HG03175 (cell line): Measurements from ENCODE around the gene PEPD.

Source experiments
- ATAC-seq: cut with Tn5 transposase; IDR thresholded peaks from one replicate; pipeline ENCODE4 v1.9.1; 2021; ENCODE audit warnings: mild to moderate bottlenecking, moderate library complexity; ENCODE audit not compliant: unreplicated experiment

PEPD gene

DNA sequence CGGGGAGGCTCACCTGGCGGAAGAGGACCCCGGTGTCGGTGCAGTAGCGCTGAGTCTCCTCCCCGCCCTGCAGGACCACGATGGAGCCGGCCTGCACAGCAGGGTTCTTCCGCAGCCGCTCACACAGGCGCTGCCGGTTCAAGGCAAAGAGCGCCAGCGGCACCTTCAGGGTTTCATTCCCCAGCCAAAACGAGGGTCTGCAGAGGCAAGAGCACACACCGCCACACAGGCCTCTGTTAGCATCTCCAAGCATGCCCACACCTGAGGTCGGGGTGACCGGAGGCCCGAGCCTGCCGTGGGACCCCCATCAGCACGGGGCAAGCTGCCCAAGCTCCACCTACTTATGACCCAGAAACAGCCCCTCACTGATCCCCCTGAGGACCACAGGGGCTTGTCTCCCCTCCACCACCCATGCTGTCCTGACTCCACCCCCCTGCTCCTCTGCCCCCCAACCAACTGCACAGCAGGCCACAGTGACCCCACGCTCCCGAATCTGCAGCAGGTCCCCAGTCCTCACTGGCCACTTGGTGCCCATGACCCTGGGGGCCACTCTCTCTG, 8.9 kb downstream of the PEPD start:
- no peak for ATAC-seq

GRCh38 chr19:33512021-33512420, 9.6 kb downstream of the PEPD start:
- no peak for ATAC-seq

- ATAC-seq: no peak
Measured at GRCh38 chr19:33511346-33511745, 10.2 kb downstream of the PEPD start.

DNA sequence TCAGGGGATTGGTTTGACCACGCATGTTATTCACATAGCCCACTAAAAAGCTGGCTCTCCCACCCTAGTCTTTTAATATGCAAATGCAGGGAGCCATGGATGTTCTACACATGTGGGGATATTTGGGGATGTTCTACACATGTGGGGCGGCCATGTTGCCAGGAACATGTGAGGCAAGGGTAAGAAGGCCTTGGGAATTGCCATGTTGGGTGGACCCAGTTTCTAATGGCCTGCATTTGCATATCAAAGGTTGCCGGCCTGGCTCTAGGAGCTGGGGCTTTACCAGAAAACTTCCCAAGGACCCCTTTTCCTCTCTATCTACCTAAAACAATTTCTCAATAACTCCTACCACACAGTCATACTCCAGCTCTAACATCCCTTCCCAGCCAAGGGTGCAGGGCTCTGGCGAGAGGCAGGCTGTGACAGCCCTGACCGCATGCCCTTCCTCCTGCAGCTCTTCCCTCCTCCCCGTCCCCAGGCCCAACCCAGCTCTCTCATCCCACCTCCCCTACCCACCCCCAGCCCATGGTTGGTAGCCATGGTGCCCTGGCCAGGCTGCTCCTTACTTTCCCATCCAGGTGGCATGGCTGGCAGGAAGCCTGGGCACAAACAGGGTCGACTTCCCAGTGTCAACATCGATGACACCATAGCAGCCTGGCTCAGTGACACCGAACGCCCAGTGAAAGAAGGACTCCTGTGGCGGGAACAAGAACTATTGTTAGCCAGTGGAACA, 11.0 kb downstream of the PEPD start:
- ATAC-seq: no peak

GRCh38 chr19:33509774-33510173, 11.8 kb downstream of the PEPD start:
- ATAC-seq: no peak

GRCh38 chr19:33508941-33509614, 12.5 kb downstream of the PEPD start:
- ATAC-seq: no peak

- no peak for ATAC-seq
Measured at GRCh38 chr19:33508431-33508830, 13.2 kb downstream of the PEPD start.

DNA sequence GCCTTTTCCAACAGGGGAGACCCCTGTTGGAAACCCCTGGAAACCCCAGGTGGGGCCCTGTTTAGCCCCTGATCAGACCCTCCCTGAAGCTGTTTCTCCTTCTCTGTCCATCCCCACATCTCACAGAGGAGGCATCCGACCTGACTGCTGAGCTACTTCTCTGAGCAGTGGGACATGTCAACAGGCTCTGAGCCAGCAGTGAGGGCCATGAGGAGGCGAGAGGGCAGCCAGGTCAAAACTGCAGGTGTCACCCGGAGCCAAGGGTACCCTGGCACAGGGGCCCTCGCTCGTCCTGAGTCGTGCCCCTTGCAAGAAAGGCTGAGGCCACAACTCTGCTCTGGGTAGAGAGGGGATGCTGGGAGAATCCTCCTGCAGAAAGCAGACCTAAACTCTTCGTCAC, 13.6 kb downstream of the PEPD start:
- ATAC-seq: no peak

DNA sequence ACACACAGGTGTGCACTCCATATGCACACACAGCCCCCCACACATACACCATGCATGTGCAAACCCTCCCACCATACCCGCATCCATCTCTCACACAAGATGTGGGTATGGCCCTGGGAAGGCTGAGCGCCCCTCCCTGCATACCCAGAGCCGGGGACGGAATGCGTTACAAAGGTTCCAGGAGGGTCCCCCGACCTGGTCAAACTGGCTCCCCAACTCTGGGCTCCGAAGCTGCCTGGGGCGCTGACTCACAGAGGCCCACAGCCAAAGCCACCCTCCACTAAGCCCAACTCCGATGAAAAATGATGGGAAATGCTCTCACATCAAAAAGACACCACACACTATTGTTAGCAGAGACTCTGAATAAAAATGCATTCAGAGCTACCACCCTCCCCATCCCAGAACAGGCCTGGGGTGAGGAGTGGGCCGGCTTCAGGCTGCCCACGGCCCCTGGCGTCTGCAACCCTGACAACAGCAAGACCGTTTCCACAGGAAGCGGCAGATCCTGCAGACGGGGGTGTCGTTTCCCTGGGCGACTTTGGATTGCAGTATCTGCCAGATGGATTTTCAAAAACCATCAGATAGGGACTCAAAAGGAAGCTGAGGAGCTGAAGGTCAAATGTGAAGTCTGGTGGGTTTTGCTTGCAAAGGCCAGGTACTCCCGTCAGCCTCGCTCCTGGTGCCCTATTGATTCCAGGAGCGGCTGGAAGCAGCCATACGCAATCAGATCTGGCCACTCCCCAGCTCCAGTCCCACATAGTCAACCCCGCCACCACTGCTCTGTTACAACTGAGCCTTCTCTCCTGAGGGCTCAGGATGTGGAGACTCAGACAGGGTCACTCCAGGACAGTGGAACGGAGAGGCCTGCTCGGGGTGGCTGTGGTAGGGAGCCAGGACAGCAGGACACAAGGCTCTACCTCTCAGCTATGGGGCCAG, 14.3 kb downstream of the PEPD start:
- ATAC-seq: no peak

DNA sequence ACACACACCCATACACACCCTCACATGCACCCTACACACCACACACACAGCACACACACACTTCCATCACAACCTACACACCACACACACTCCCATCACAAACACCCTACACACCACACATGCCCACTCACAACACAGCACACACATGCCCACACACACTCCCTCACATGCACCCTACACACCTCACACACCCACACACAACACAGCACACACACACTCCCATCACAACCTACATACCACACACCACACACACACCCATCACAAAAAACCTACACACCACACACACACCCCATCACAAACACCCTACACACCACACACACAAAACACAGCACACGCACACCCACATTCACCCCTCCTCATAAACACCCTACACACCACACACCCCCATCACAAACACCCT, 15.1 kb downstream of the PEPD start:
- ATAC-seq: no peak

DNA sequence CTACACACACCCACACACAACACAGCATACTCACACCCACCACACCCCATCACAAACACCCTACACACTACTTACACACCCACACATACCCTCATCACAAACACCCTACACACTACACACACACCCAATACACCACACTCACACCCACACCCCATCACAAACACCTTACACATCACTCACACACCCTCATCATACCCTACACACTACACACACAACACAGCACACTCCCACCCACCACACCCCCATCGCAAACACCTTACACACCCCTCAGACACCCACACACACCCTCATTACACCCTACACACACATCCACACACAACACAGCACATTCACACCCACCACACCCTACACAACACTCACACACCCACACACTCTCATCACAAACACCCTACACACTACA, 15.8 kb downstream of the PEPD start:
- ATAC-seq: no peak

GRCh38 chr19:33505148-33505547, 16.4 kb downstream of the PEPD start:
- no peak for ATAC-seq

- no peak for ATAC-seq
Measured at GRCh38 chr19:33504058-33504444, 17.5 kb downstream of the PEPD start.

- ATAC-seq: no peak
Measured at GRCh38 chr19:33503433-33504057, 18.0 kb downstream of the PEPD start.

DNA sequence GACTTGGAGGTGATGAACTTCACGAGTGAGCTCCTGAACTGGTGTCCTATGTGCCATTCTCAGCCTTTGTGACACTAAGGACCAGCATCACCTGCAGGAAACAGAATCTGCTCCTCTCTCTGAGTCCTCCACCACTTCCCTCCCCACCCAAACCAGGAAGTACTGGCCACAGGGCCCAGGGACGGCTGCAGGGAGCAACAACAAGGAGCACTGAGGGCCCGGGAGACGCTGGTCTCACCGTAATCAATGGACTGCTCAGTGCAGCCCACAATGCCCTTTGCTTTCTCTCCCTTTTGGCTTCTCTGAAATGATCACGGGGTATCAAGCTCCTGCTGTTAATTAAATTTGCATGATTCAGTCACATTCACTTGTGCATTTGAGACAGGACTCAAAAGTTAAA, 18.6 kb downstream of the PEPD start:
- ATAC-seq: no peak

- no peak for ATAC-seq
Measured at GRCh38 chr19:33502521-33502920, 19.1 kb downstream of the PEPD start.

DNA sequence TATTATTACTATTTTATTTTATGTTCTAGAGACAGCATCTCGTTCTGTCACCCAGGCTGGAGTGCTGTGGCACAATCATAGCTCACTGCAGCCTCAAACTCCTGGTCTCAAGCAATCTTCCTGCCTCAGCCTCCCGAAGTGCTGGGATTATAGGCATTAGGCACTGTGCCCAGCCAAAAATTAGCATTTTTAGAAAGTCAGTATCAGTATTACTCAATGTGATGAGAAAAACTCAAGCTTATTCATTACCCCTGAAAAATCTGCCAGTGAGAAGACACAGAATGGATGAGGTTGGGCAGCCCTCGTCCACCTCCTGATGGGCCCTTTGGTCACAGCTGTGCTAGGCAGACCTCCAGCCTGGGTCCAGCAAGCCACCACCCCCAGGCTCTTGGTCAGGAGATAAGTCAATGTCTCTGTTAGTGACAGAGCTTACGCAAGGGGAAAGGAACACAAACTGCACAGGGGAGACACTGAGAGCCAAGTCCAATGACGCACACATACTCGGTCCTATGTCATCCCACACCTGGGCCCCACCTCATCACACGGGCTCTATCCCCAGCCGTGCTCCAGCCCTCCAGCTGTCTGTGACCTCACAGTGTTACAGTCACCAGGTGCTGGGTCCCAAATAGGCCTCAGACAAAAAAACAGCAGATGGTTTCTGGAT, 19.8 kb downstream of the PEPD start:
- ATAC-seq: no peak

DNA sequence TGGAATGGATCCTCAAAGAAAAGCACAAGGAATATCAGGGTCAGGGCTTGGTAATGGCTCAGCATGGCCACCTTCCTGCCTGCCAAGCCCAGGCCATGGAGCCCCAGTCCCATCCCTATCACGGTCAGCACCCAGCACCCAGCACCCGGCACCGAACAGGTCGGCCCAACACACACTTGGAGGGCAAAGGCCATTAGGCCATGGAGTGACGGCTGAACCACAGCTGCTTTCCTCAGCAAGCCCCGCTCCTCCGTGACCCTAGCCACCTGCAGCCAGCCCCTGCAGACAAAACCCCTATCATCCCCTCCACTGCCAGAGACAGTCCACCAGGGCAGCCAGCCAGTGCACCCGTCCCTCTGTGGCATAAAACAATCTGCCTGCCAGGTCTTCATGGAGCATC, 20.6 kb downstream of the PEPD start:
- ATAC-seq: no peak

- no peak for ATAC-seq
Measured at GRCh38 chr19:33500586-33500985, 21.0 kb downstream of the PEPD start.
